HEK293 (cell line): ENCODE results near the gene RPL35.

ENCODE experiments used
- CTCF ChIP-seq: fragments of 450-650 bp; formaldehyde crosslinking; IDR thresholded peaks from 2 replicates; pipeline ENCODE4 v1.5.1; 2016; ENCODE audit warnings: missing biosample characterization, missing genetic modification characterization
- INSM2 ChIP-seq: fragments of 450-650 bp; formaldehyde crosslinking; IDR thresholded peaks from 2 replicates; pipeline ENCODE4 v1.5.1; 2016; ENCODE audit warnings: missing biosample characterization, missing genetic modification characterization
- KLF9 ChIP-seq: fragments of 450-650 bp; formaldehyde crosslinking; IDR thresholded peaks from 2 replicates; pipeline ENCODE4 v1.5.1; 2016; ENCODE audit warnings: missing biosample characterization, missing genetic modification characterization, low read depth
- REST ChIP-seq: fragments of 450-650 bp; formaldehyde crosslinking; IDR thresholded peaks from 2 replicates; pipeline ENCODE4 v1.5.1; 2016; ENCODE audit warnings: missing biosample characterization, missing genetic modification characterization
- TCF7L2 ChIP-seq: IDR thresholded peaks from 2 replicates; pipeline ENCODE4 v1.6.1; 2011; ENCODE audit warnings: low read depth, mild to moderate bottlenecking, inconsistent platforms, low read length, moderate library complexity, borderline replicate concordance
- TRIM28 ChIP-seq: IDR thresholded peaks from 2 replicates; pipeline ENCODE4 v1.6.1; 2011; ENCODE audit warnings: low read length, control low read depth, borderline replicate concordance
- ZBTB17 ChIP-seq: fragments of 450-650 bp; formaldehyde crosslinking; IDR thresholded peaks from 2 replicates; pipeline ENCODE4 v1.5.1; 2016; ENCODE audit warnings: missing biosample characterization, missing genetic modification characterization
- ZBTB26 ChIP-seq: fragments of 450-650 bp; formaldehyde crosslinking; optimal IDR thresholded peaks from 2 replicates; pipeline ENCODE3; 2016; ENCODE audit warnings: missing biosample characterization, mild to moderate bottlenecking, missing genetic modification characterization
- ZNF16 ChIP-seq: fragments of 450-650 bp; formaldehyde crosslinking; IDR thresholded peaks from 2 replicates; pipeline ENCODE4 v1.5.1; 2016; ENCODE audit warnings: low read depth, missing biosample characterization, missing genetic modification characterization
- ZNF274 ChIP-seq, 2 experiments: fragments of 200-500 bp in 1 of 2; fragments of 450-650 bp in 1 of 2; sonication (Bioruptor generic) in 1 of 2; formaldehyde crosslinking in 1 of 2; IDR thresholded peaks; 2 replicates each; pipeline versions ENCODE4 v1.5.1 to v1.6.1; 2014 to 2016; ENCODE audit warnings: borderline replicate concordance in 1 of 2, inconsistent platforms in 1 of 2, low read length in 1 of 2, missing biosample characterization in 1 of 2, missing genetic modification characterization in 1 of 2
- ZNF792 ChIP-seq: fragments of 450-650 bp; formaldehyde crosslinking; IDR thresholded peaks from 2 replicates; pipeline ENCODE4 v1.5.1; 2016; ENCODE audit warnings: missing biosample characterization, missing genetic modification characterization
- ZSCAN30 ChIP-seq: fragments of 450-650 bp; IDR thresholded peaks from 2 replicates; pipeline ENCODE4 v1.5.1; 2018; ENCODE audit warnings: missing biosample characterization, mild to moderate bottlenecking, missing genetic modification characterization, moderate library complexity
- TF ChIP-seq, protein P1 (sequence below): fragments of 450-650 bp; formaldehyde crosslinking; IDR thresholded peaks from 2 replicates; pipeline ENCODE4 v1.5.1; 2016; ENCODE audit warnings: missing biosample characterization, missing genetic modification characterization

DNA sequence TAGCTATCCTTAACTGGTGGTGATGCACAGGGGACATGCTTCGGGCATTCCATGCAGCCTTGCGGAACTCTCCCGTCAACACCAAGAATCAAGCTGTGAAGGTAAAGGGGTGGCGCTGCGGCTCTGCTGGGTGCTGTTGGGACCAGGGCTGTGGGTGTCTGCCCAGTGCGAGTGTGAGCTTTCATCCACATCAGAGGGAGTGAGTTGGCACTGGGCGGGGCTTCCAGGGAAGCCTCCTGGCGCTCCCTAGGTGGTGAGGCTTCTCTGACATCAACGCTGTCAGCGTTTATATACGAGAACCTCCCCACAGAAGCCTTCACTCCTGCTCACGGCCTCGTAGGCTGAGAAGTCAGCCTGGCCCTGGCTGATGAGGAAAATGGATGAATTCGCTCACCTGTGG lies 11.9 kb upstream of the RPL35 start:
- TF ChIP-seq REST (no peak), ZNF16 (no peak), CTCF (tag by site-specific recombination) (no peak), ZNF792 (tag by site-specific recombination) (no peak), ZNF274 (IDR thresholded peaks at IDR 0.05; ENCODE audit: low read length) (no peak), ZNF274 (tag by site-specific recombination; IDR thresholded peaks at IDR 0.05; ENCODE audit: borderline replicate concordance) (no peak), KLF9 (tag by site-specific recombination) (no peak), INSM2 (no peak), TCF7L2 (no peak), ZBTB26 (tag by site-specific recombination) (no peak), TRIM28 (no peak), ZSCAN30 (no peak), ZBTB17 (no peak)
- TF ChIP-seq, protein P1, sequence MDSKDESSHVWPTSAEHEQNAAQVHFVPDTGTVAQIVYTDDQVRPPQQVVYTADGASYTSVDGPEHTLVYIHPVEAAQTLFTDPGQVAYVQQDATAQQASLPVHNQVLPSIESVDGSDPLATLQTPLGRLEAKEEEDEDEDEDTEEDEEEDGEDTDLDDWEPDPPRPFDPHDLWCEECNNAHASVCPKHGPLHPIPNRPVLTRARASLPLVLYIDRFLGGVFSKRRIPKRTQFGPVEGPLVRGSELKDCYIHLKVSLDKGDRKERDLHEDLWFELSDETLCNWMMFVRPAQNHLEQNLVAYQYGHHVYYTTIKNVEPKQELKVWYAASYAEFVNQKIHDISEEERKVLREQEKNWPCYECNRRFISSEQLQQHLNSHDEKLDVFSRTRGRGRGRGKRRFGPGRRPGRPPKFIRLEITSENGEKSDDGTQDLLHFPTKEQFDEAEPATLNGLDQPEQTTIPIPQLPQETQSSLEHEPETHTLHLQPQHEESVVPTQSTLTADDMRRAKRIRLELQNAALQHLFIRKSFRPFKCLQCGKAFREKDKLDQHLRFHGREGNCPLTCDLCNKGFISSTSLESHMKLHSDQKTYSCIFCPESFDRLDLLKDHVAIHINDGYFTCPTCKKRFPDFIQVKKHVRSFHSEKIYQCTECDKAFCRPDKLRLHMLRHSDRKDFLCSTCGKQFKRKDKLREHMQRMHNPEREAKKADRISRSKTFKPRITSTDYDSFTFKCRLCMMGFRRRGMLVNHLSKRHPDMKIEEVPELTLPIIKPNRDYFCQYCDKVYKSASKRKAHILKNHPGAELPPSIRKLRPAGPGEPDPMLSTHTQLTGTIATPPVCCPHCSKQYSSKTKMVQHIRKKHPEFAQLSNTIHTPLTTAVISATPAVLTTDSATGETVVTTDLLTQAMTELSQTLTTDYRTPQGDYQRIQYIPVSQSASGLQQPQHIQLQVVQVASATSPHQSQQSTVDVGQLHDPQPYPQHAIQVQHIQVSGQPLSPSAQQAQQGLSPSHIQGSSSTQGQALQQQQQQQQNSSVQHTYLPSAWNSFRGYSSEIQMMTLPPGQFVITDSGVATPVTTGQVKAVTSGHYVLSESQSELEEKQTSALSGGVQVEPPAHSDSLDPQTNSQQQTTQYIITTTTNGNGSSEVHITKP (tag by site-specific recombination): no peak
